ENCODE results near the gene AQP12B. TPM values are rescaled to one million over a fixed set of nuclear protein-coding genes. Genes with fewer than 3 reads are reported as not detected.

The AQP12B gene
- total and polyA plus RNA-seq, 2 of the 8 experiments (the other 6 are each of a cell fraction or from before 2014, with no cell fraction given): not detected

- no peak for TF ChIP-seq CHD7 (IDR thresholded peaks at IDR 0.05; ENCODE audit: insufficient replicate concordance, low read length)
- TF ChIP-seq GABPA (IDR thresholded peaks at IDR 0.05; ENCODE audit: borderline replicate concordance, insufficient read depth, low read length): no peak
- no peak for TF ChIP-seq TEAD4 (IDR thresholded peaks at IDR 0.05; ENCODE audit: low read depth, low read length)
- no peak for TF ChIP-seq RBBP5 (IDR thresholded peaks at IDR 0.05; ENCODE audit: borderline replicate concordance, low read depth, low read length)
These were observed 51.7 kb downstream of the AQP12B start (continued) for GRCh38 chr2:240630771-240631547.
